PC-9 (cell line): ENCODE measurements around the gene SPDYE16. TPM values are rescaled to one million over a fixed set of nuclear protein-coding genes. Genes with fewer than 3 reads are reported as not detected.
"Not testable (repeated sequence)": the region's sequence is repeated elsewhere in the genome, so short reads cannot be mapped to it uniquely, and the experiment has no call there.

ENCODE experiments used
- BruUV-seq: library from RNA; stranded (reverse); fragments of 400-500 nt; replicated peaks from 2 replicates; lab custom pipeline; 2021; lab: Mats Ljungman, UMichigan
- CTCF ChIA-PET: fragments of 300-600 bp; sonication (Branson Sonifier 250); formaldehyde crosslinking; loops from one replicate; lab custom pipeline; 2022; ENCODE audit warnings: antibody characterized with exemption; lab: Charles Lee
- POLR2A ChIA-PET: fragments of 300-600 bp; sonication (Branson Sonifier 250); formaldehyde crosslinking; loops from one replicate; lab custom pipeline; 2022; ENCODE audit warnings: antibody characterized with exemption; ENCODE audit not compliant: unreplicated experiment; lab: Charles Lee
- DNase-seq, 2 experiments: peaks; one replicate each; pipeline versions ENCODE4 v3.0.0 to v3.0.0-alpha.2; 2015 to 2022; ENCODE audit warnings: mixed read lengths in 1 of 2
- H2AFZ ChIP-seq: fragments of 200-600 bp; sonication (generic); 2 replicates; pipeline ENCODE4 v1.8.1; 2017; ENCODE audit warnings: antibody characterized with exemption
- H3F3A ChIP-seq: fragments of 200-600 bp; sonication (generic); 2 replicates; pipeline ENCODE4 v1.8.1; 2017; ENCODE audit warnings: antibody characterized with exemption, mild to moderate bottlenecking, low read depth; ENCODE audit not compliant: insufficient read depth
- H3K27ac ChIP-seq: fragments of 200-600 bp; sonication (generic); 2 replicates; pipeline ENCODE4 v1.6.1; 2016; ENCODE audit warnings: mixed run types
- H3K27me3 ChIP-seq: fragments of 200-600 bp; sonication (generic); 2 replicates; pipeline ENCODE4 v1.6.1; 2016; ENCODE audit warnings: low read depth, mixed run types; ENCODE audit not compliant: insufficient read depth
- H3K36me3 ChIP-seq: fragments of 200-600 bp; sonication (generic); 2 replicates; pipeline ENCODE4 v1.6.1; 2016; ENCODE audit warnings: low read depth, mixed run types
- H3K4me1 ChIP-seq: fragments of 200-600 bp; sonication (generic); replicated peaks from 2 replicates; pipeline ENCODE4 v1.6.1; 2016; ENCODE audit warnings: mixed run types; ENCODE audit not compliant: insufficient read depth
- H3K4me2 ChIP-seq: fragments of 200-600 bp; sonication (generic); 2 replicates; pipeline ENCODE4 v1.6.1; 2017; ENCODE audit warnings: mixed run types
- H3K4me3 ChIP-seq: fragments of 200-600 bp; sonication (generic); 2 replicates; pipeline ENCODE4 v1.6.1; 2016; ENCODE audit warnings: mixed run types
- H3K79me2 ChIP-seq: fragments of 200-600 bp; sonication (generic); 2 replicates; pipeline ENCODE4 v1.6.1; 2017; ENCODE audit warnings: low read depth, mixed run types
- H3K9me2 ChIP-seq: fragments of 200-600 bp; sonication (generic); 2 replicates; pipeline ENCODE4 v1.8.1; 2017; ENCODE audit warnings: mild to moderate bottlenecking; ENCODE audit not compliant: insufficient read depth
- H3K9me3 ChIP-seq: fragments of 200-600 bp; sonication (generic); 2 replicates; pipeline ENCODE4 v1.8.1; 2016; ENCODE audit warnings: low read depth; ENCODE audit not compliant: insufficient read depth
- H4K20me1 ChIP-seq: fragments of 200-600 bp; sonication (generic); 2 replicates; pipeline ENCODE4 v1.8.1; 2017; ENCODE audit not compliant: insufficient read depth
- intact Hi-C: fragments of 100-400 bp; cut with micrococcal nuclease; formaldehyde crosslinking; loops from one replicate; pipeline ENCODE4 v1.10.0; 2022; ENCODE audit not compliant: unreplicated experiment
- total RNA-seq: library from RNA; stranded (reverse); gene quantifications from 2 replicates; pipeline ENCODE4 v1.2.3, GENCODE V29; 2021

The SPDYE16 gene
- total RNA-seq, 1 experiment from 2014 or later = not detected

- Histone ChIP-seq H3K4me1 (peaks cover 57% of the 10 kb centered on the region), H3F3A (peaks cover 30% of the 10 kb centered on the region), H3K4me2 (peak overlapping the region; percentile 53), H3K27ac (peak overlapping the region; percentile 67), H3K79me2 (peaks cover 55% of the 10 kb centered on the region)
- H3K4me3 ChIP-seq, intact Hi-C loops, CTCF ChIA-PET, DNase-seq, H3K9me3 ChIP-seq, H3K27me3 ChIP-seq, BruUV-seq, H3K9me2 ChIP-seq, H4K20me1 ChIP-seq, H2AFZ ChIP-seq, H3K36me3 ChIP-seq: not testable (repeated sequence)
- POLR2A ChIA-PET = interaction anchor here (0.6 kb wide), 1 partner anchor 985 kb away, joined by 3 read pairs; no protein-coding TSS in a partner anchor
Observed at GRCh38 chr7:76583636-76584281, 40.7 kb upstream of the SPDYE16 start.

DNA sequence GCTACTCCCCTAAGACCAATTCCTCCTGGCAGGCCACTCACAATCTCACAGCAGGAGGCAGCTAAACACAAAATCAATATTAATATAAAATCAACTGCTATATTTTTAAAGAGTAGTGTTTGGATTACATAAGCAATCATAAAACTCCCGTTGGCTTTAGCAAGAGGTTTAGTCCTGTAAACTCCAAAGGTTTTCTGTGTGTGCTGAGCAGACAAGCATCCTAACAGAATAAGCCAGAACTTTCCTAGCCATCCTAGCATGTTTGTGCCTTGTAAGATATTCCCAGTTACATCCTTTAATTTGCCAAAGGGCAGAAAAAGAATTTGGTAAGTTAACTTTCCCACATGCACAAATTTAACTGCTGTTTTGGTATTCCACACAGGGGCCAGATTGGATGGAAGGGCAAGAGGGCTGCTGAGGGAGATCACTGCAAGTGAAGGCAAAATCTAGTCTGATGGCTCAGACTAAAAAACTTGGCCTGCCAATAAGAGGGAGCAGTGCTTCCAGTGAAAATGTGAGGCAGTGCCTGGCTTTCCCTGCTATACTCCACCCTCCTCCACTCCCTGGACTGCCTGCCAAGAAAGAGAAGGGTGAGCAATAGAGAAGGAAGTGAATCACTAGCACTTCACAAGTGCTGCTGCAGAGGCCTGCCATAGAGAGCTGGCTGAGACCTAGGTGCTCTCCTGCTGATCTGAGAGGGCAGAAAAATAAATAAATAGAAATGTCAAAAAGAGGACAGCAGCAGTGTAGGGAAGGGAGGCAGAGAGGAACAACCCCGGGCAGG is 39.9 kb upstream of the SPDYE16 start:
- H2AFZ ChIP-seq, BruUV-seq, H3K4me3 ChIP-seq, CTCF ChIA-PET, H4K20me1 ChIP-seq, H3K9me2 ChIP-seq, H3K36me3 ChIP-seq, H3K27me3 ChIP-seq, intact Hi-C loops, H3K9me3 ChIP-seq: not testable (repeated sequence)
- POLR2A ChIA-PET = interaction anchor here (0.6 kb wide), 1 partner anchor 986 kb away, joined by 3 read pairs; no protein-coding TSS in a partner anchor
- H3K4me1 ChIP-seq = peaks cover 53% of the 10 kb centered on the region
- peaks cover 59% of the 10 kb centered on the region for H3K79me2 ChIP-seq
- H3F3A ChIP-seq = peaks cover 28% of the 10 kb centered on the region
- peak overlapping the region; percentile 53 for H3K4me2 ChIP-seq
- peak overlapping the region; percentile 67 for H3K27ac ChIP-seq
- DNase-seq = peak; percentile 79 to 81

DNA sequence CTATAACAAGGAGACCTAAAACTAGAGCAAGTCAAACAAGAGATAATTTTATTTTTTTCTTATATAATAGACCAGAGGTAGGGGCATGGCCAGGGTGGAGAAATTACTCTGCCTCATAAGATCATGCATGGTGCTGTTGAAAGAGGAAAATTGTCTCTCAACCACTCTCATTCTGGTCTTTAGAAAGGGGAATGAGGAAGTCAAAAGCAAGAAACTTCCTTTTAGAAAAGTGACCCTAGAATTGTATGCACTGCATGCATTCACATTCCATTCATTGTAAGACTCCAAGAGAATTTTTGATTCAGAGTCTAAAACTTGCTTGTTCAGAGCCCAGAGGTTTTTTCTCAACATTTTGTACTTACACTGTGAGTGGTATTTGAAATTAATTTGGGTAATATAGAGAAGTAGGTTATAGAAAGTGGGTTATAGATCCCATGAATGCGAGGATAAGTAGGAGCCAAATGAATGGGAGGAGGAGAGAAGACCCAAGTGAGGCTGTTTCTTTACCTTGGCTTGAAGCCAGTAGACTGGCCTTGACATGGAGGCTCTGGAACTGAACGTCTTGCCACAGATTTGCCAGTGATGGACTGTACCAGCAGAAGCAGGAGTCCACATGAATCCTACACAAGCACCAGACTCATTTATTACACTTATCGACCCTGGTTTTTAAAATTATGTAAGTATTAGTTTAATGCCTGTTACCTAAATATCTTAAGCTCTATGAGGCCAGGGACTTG is 33.0 kb upstream of the SPDYE16 start:
- H3K9me3 ChIP-seq, CTCF ChIA-PET, H3K9me2 ChIP-seq, H3F3A ChIP-seq, H4K20me1 ChIP-seq, intact Hi-C loops, H3K4me3 ChIP-seq, H3K4me1 ChIP-seq, H3K36me3 ChIP-seq, H2AFZ ChIP-seq, BruUV-seq, H3K4me2 ChIP-seq, POLR2A ChIA-PET, DNase-seq, H3K27me3 ChIP-seq: not testable (repeated sequence)
- H3K27ac ChIP-seq = 0 out of 2 replicates have a peak overlapping the region, but pooled peaks have one; percentile 12
- peaks cover 50% of the 10 kb centered on the region for H3K79me2 ChIP-seq

- H4K20me1 ChIP-seq, H3K27ac ChIP-seq, H3K36me3 ChIP-seq, H2AFZ ChIP-seq, H3K9me2 ChIP-seq, H3K4me3 ChIP-seq, BruUV-seq, H3K9me3 ChIP-seq, POLR2A ChIA-PET, H3K4me2 ChIP-seq, DNase-seq, intact Hi-C loops, H3K27me3 ChIP-seq, H3F3A ChIP-seq, H3K4me1 ChIP-seq, CTCF ChIA-PET: not testable (repeated sequence)
- H3K79me2 ChIP-seq = peaks cover 51% of the 10 kb centered on the region
Observed at GRCh38 chr7:76575431-76575830, 32.3 kb upstream of the SPDYE16 start.

GRCh38 chr7:76572296-76572695 is 29.2 kb upstream of the SPDYE16 start:
- DNase-seq, H4K20me1 ChIP-seq, H2AFZ ChIP-seq, H3K4me2 ChIP-seq, H3K9me3 ChIP-seq, H3K9me2 ChIP-seq, H3K4me3 ChIP-seq, H3K27ac ChIP-seq, intact Hi-C loops, CTCF ChIA-PET, H3F3A ChIP-seq, POLR2A ChIA-PET, BruUV-seq, H3K27me3 ChIP-seq: not testable (repeated sequence)
- peaks cover 12% of the 10 kb centered on the region; the same call in 1 of the 2 replicates for H3K36me3 ChIP-seq
- peaks cover 53% of the 10 kb centered on the region for H3K79me2 ChIP-seq
- peaks cover 28% of the 10 kb centered on the region for H3K4me1 ChIP-seq

DNA sequence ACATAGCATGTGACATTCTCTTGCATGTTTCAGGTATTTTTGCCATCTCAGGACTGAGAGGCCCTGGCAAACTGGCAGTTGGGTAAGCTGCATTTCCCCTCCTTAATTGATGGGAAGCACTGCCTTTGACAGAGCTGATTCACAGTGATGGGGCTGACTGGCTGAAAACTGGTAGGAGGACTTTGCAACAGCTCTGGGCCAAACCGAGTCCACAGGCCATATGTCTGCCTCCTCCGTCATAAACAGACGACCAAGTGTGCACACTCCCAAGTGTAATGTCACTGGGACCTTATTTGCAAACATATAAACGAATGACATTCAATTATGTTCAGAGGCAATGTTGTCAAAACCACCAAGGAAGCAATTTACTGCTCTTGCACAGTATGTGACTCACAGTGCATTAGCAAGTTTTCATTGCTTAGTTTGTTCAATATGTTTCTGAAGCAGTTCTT is 27.3 kb upstream of the SPDYE16 start:
- peak overlapping the region; percentile 27; the same call in 1 of the 2 replicates for H3K27ac ChIP-seq
- H4K20me1 ChIP-seq, H3K27me3 ChIP-seq, CTCF ChIA-PET, DNase-seq, POLR2A ChIA-PET, BruUV-seq, H3K4me3 ChIP-seq, intact Hi-C loops, H3F3A ChIP-seq, H3K9me3 ChIP-seq, H3K9me2 ChIP-seq, H2AFZ ChIP-seq, H3K4me2 ChIP-seq: not testable (repeated sequence)
- H3K4me1 ChIP-seq = peaks cover 28% of the 10 kb centered on the region
- peaks cover 12% of the 10 kb centered on the region; the same call in 1 of the 2 replicates for H3K36me3 ChIP-seq
- H3K79me2 ChIP-seq = peaks cover 69% of the 10 kb centered on the region
